ENCODE results near the gene OR2D3.

OR2D3 gene, protein sequence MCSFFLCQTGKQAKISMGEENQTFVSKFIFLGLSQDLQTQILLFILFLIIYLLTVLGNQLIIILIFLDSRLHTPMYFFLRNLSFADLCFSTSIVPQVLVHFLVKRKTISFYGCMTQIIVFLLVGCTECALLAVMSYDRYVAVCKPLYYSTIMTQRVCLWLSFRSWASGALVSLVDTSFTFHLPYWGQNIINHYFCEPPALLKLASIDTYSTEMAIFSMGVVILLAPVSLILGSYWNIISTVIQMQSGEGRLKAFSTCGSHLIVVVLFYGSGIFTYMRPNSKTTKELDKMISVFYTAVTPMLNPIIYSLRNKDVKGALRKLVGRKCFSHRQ

DNA sequence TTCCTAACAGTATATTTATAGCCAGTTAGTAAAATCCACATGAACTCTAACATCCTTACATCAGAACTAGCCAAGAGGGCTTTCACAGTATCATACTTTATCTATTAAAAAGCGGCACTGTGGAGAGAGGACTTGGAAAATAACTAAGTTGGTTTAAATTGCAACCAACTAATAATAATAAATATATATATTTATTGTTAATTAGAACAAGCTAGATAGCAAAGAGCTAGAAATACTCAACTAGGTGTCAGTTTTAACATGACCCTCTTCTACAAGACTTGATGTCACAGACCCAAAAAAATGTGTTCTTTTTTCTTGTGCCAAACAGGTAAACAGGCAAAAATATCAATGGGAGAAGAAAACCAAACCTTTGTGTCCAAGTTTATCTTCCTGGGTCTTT is at the start of gene OR2D3:
OR2D3 (plus strand) TSS at position 301 of the 400 bp plus-strand sequence; CDS start at position 301, 0 bp downstream.
- peaks cover 3% of the 10 kb centered on the region for H3K27me3 Mint-ChIP-seq (ENCODE audit: low read depth, poor library complexity)
- no peaks in the 10 kb centered on the region for H3K36me3 Mint-ChIP-seq (ENCODE audit: low read depth)
- DNase-seq = no peak
- H3K4me3 Mint-ChIP-seq = no peak within 1 kb of the TSS
- H3K9me3 Mint-ChIP-seq = no peaks in the 10 kb centered on the region
- TF ChIP-seq, protein P1, sequence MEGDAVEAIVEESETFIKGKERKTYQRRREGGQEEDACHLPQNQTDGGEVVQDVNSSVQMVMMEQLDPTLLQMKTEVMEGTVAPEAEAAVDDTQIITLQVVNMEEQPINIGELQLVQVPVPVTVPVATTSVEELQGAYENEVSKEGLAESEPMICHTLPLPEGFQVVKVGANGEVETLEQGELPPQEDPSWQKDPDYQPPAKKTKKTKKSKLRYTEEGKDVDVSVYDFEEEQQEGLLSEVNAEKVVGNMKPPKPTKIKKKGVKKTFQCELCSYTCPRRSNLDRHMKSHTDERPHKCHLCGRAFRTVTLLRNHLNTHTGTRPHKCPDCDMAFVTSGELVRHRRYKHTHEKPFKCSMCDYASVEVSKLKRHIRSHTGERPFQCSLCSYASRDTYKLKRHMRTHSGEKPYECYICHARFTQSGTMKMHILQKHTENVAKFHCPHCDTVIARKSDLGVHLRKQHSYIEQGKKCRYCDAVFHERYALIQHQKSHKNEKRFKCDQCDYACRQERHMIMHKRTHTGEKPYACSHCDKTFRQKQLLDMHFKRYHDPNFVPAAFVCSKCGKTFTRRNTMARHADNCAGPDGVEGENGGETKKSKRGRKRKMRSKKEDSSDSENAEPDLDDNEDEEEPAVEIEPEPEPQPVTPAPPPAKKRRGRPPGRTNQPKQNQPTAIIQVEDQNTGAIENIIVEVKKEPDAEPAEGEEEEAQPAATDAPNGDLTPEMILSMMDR (IDR thresholded peaks at IDR 0.05) = no peak
- no peak within 1 kb of the TSS for H3K27ac Mint-ChIP-seq
- H3K4me1 Mint-ChIP-seq = peaks cover 3% of the 10 kb centered on the region

DNA sequence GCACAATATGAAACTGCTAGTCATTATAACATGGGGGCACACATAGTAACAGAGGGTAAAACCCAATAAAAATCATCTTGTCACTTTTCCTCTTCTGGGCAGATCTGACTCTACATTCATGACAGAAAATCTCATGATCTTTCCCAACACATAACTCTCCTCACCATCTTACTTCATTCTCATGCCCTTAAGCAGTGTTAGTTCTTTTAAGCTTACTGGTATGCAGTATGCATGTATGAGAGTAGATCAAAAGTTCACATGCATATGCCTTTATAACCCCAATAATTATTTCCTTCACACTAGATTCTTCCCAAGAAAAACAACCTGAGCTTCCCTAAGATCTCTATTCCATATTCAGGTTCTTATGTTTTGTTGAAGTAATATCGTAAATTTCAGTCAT is 49.5 kb upstream of the OR2D3 start:
- no peaks in the 10 kb centered on the region for H3K4me1 Mint-ChIP-seq
- no peak overlapping the region for H3K27ac Mint-ChIP-seq
- H3K4me3 Mint-ChIP-seq = no peak overlapping the region
- H3K9me3 Mint-ChIP-seq = no peaks in the 10 kb centered on the region
- peaks cover 4% of the 10 kb centered on the region for H3K27me3 Mint-ChIP-seq (ENCODE audit: low read depth, poor library complexity)
- TF ChIP-seq, protein P1 (IDR thresholded peaks at IDR 0.05) = no peak
- DNase-seq = no peak
- H3K36me3 Mint-ChIP-seq (ENCODE audit: low read depth) = no peaks in the 10 kb centered on the region

DNA sequence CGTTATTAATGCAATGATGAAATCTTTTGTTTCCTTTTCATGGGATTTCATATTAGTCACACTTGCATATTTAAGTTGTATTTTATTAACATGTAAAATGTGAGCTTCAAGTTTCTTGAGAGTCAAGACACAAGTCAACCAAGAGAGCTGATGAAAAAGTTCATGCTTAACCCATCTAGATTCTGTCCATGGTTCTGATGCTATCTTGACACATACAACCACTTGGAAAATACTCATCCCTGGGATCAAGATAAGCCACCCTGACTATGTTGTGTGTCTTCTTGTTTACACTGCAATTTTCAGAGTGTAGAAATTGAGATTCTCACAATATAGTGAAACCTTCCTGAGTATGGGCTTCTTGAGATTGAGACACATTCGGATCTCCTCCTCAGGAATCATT is 45.0 kb upstream of the OR2D3 start:
- H3K4me3 Mint-ChIP-seq = no peak overlapping the region
- no peaks in the 10 kb centered on the region for H3K9me3 Mint-ChIP-seq
- no peaks in the 10 kb centered on the region for H3K4me1 Mint-ChIP-seq
- H3K36me3 Mint-ChIP-seq (ENCODE audit: low read depth) = no peaks in the 10 kb centered on the region
- H3K27me3 Mint-ChIP-seq (ENCODE audit: low read depth, poor library complexity) = no peaks in the 10 kb centered on the region
- H3K27ac Mint-ChIP-seq = no peak overlapping the region
- TF ChIP-seq, protein P1 (IDR thresholded peaks at IDR 0.05) = no peak
- no peak for DNase-seq

DNA sequence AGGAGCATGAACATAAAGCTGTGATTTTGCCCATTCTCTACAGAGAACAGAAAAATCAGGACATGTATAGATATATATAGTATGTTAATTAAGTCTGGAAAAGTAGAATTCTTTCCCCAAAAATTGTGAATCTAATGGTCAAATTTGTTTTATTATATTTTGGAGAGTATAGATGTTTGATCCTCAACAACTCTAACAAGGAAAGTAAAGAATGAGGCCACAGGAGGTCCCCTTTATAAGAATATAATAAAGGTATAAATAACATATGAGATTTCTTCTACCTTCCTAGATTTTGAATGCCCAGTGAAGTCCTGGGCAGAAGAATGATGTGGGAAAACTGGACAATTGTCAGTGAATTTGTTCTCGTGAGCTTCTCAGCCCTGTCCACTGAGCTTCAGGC is 44.5 kb upstream of the OR2D3 start, which contains the start of gene OR10A4:
OR10A4 (plus strand) TSS at position 301 of the 400 bp plus-strand sequence; CDS start at position 324, 23 bp downstream.
- no peaks in the 10 kb centered on the region for H3K4me1 Mint-ChIP-seq

DNA sequence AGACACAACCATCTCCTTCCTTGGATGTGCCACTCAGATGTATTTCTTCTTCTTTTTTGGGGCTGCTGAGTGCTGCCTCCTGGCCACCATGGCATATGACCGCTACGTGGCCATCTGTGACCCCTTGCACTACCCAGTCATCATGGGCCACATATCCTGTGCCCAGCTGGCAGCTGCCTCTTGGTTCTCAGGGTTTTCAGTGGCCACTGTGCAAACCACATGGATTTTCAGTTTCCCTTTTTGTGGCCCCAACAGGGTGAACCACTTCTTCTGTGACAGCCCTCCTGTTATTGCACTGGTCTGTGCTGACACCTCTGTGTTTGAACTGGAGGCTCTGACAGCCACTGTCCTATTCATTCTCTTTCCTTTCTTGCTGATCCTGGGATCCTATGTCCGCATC is 43.9 kb upstream of the OR2D3 start:
- H3K27me3 Mint-ChIP-seq (ENCODE audit: low read depth, poor library complexity) = no peaks in the 10 kb centered on the region

More for the DNA sequence above, 44.5 kb upstream of the OR2D3 start, which contains the start of gene OR10A4:
- no peak for DNase-seq
- H3K27ac Mint-ChIP-seq = no peak within 1 kb of the TSS
- no peaks in the 10 kb centered on the region for H3K36me3 Mint-ChIP-seq (ENCODE audit: low read depth)
- H3K4me3 Mint-ChIP-seq = no peak within 1 kb of the TSS
- TF ChIP-seq, protein P1 (IDR thresholded peaks at IDR 0.05) = no peak
- no peaks in the 10 kb centered on the region for H3K9me3 Mint-ChIP-seq
- no peaks in the 10 kb centered on the region for H3K27me3 Mint-ChIP-seq (ENCODE audit: low read depth, poor library complexity)

More for the DNA sequence above, 43.9 kb upstream of the OR2D3 start:
- no peak overlapping the region for H3K4me3 Mint-ChIP-seq
- H3K36me3 Mint-ChIP-seq (ENCODE audit: low read depth) = no peaks in the 10 kb centered on the region
- no peak overlapping the region for H3K27ac Mint-ChIP-seq
- no peak for DNase-seq
- H3K9me3 Mint-ChIP-seq = no peaks in the 10 kb centered on the region
- H3K4me1 Mint-ChIP-seq = no peaks in the 10 kb centered on the region
- TF ChIP-seq, protein P1 (IDR thresholded peaks at IDR 0.05) = no peak
